NCI-H2196 (cell line): Measurements from ENCODE around the gene CD79A.

Experiments
- DNase-seq: peaks from one replicate; lab custom pipeline; 2025; ENCODE audit not compliant: unreplicated experiment; lab: John Stamatoyannopoulos, UW

Gene CD79A

DNA sequence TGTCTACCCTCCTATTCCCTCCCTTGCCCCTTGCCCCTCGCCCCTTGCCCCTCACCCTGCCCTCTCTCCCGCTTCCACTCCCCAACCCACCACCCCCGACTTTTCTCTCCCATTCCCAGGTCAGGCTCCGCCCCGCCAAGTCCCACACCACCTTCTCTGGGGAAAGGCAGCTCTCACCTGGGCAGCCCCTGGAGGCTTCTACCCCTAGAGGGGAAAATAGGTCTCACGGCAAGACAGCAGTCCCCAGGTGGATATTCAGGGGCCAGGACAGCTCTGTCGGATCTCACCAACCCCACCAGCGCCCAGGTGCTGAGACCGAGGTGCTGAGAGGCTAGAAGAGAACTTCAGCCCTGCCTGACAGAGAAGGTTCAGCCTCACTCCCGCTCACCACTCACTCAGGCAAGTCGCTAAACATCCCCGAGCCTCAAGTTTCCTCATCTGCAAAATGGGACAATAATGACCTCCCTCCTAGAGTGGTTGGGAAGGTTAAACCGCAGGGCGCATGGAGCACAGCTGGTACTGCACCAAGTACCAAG is 52.5 kb downstream of the CD79A start:
- DNase-seq, result no peak

DNA sequence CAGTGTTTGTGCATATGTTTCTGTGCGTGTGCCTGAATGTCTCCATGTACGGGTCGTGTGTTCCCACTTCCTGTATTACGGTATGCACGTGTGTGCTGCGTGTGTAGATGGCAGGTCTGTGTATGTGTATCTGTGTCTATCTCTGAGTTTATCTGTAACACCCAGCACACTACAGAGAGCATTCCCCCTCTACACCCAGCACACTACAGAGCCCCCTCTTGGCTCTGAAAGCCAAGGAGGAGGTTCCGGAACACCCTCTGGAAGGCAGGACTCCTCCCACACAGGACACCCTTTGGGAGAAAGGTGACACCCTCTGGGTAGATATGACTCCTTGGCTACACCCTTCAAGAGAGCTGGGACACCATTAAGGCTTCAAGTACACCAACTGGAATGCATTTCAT is 53.2 kb downstream of the CD79A start:
- no peak for DNase-seq
